Activated CD8-positive, alpha-beta memory T cell treated with anti-CD3 and anti-CD28 coated beads, Interleukin-2, amount 10 ng/mL, durations not matched to agents 7 days and 5 days (primary cell): ENCODE measurements around the gene CARMIL1. TPM values are rescaled to one million over a fixed set of nuclear protein-coding genes. Genes with fewer than 3 reads are reported as not detected.

Experiments
- ATAC-seq: fragments of 150-1000 bp; cut with Tn5 transposase; one replicate; pipeline ENCODE4 v1.10.0; 2021; ENCODE audit warnings: moderate library complexity
- CTCF ChIA-PET: fragments of 350-600 bp; sonication (Branson Sonifier 250); formaldehyde crosslinking; loops from one replicate; lab custom pipeline; 2021; ENCODE audit warnings: antibody characterized with exemption; lab: Charles Lee
- DNase-seq: peaks from one replicate; pipeline ENCODE4 v3.0.0-alpha.2; 2020
- H3K27ac Mint-ChIP-seq: one replicate; pipeline ENCODE4 v1.8.0; 2021; ENCODE audit warnings: mild to moderate bottlenecking, mixed read lengths
- H3K27me3 Mint-ChIP-seq: one replicate; pipeline ENCODE4 v1.8.0; 2021; ENCODE audit warnings: mixed read lengths
- H3K36me3 Mint-ChIP-seq: one replicate; pipeline ENCODE4 v1.8.0; 2021; ENCODE audit warnings: mild to moderate bottlenecking, mixed read lengths
- H3K4me1 Mint-ChIP-seq: one replicate; pipeline ENCODE4 v1.8.0; 2021; ENCODE audit warnings: mixed read lengths
- H3K4me3 Mint-ChIP-seq: one replicate; pipeline ENCODE4 v1.8.0; 2021; ENCODE audit warnings: mild to moderate bottlenecking, moderate library complexity, mixed read lengths
- H3K9me3 Mint-ChIP-seq: one replicate; pipeline ENCODE4 v1.8.0; 2022; ENCODE audit warnings: low read depth, mixed read lengths
- total RNA-seq, 2 experiments: library from RNA; stranded (reverse); gene quantifications; one replicate each; pipeline ENCODE4 v1.2.3, GENCODE V29; 2021

CARMIL1 gene
- total RNA-seq, 2 experiments from 2014 or later = 3.4 to 3.8 TPM

- ATAC-seq (no peak), DNase-seq (no peak)
- Mint-ChIP-seq H3K36me3 (no peaks in the 10 kb centered on the region), H3K27me3 (no peaks in the 10 kb centered on the region), H3K27ac (no peak overlapping the region), H3K4me3 (no peak overlapping the region), H3K9me3 (no peaks in the 10 kb centered on the region), H3K4me1 (no peaks in the 10 kb centered on the region)
- CTCF ChIA-PET = interaction anchor here (1.3 to 1.7 kb wide), 2 partner anchors 10 to 234 kb away, joined by 3 to 5 read pairs; no protein-coding TSS in a partner anchor
Observed at GRCh38 chr6:25499615-25500235, 220.6 kb downstream of the CARMIL1 start.

GRCh38 chr6:25503686-25504085 is 224.5 kb downstream of the CARMIL1 start:
- no peak overlapping the region for H3K27ac Mint-ChIP-seq
- H3K4me1 Mint-ChIP-seq = no peaks in the 10 kb centered on the region
- DNase-seq = no peak
- H3K4me3 Mint-ChIP-seq = no peak overlapping the region
- no peaks in the 10 kb centered on the region for H3K9me3 Mint-ChIP-seq
- CTCF ChIA-PET = interaction anchor here (1.3 to 2.3 kb wide), 3 partner anchors 13 to 280 kb away, joined by 3 to 15 read pairs (median 3); no protein-coding TSS in a partner anchor
- no peaks in the 10 kb centered on the region for H3K27me3 Mint-ChIP-seq
- H3K36me3 Mint-ChIP-seq = no peaks in the 10 kb centered on the region
- no peak for ATAC-seq

- DNase-seq (no peak), ATAC-seq (no peak)
- H3K4me1 Mint-ChIP-seq = no peaks in the 10 kb centered on the region
- H3K27ac Mint-ChIP-seq = no peak overlapping the region
- H3K36me3 Mint-ChIP-seq = no peaks in the 10 kb centered on the region
- H3K9me3 Mint-ChIP-seq = no peaks in the 10 kb centered on the region
- no peak overlapping the region for H3K4me3 Mint-ChIP-seq
- no peaks in the 10 kb centered on the region for H3K27me3 Mint-ChIP-seq
- CTCF ChIA-PET = interaction anchor here (1.2 to 2.3 kb wide), 5 partner anchors 9 to 281 kb away, joined by 3 to 15 read pairs (median 3); no protein-coding TSS in a partner anchor
Observed at GRCh38 chr6:25504661-25505060, 225.5 kb downstream of the CARMIL1 start.

GRCh38 chr6:25506020-25506419 is 226.8 kb downstream of the CARMIL1 start:
- no peak for ATAC-seq
- no peak overlapping the region for H3K4me3 Mint-ChIP-seq
- H3K9me3 Mint-ChIP-seq = no peaks in the 10 kb centered on the region
- H3K4me1 Mint-ChIP-seq = no peaks in the 10 kb centered on the region
- H3K27ac Mint-ChIP-seq = no peak overlapping the region
- DNase-seq = no peak
- H3K36me3 Mint-ChIP-seq = peaks cover 2% of the 10 kb centered on the region
- H3K27me3 Mint-ChIP-seq = no peaks in the 10 kb centered on the region
- CTCF ChIA-PET = interaction anchor here (1.2 kb wide), 2 partner anchors 51 to 241 kb away, joined by 4 read pairs; no protein-coding TSS in a partner anchor

GRCh38 chr6:25508051-25508450 is 228.9 kb downstream of the CARMIL1 start:
- Mint-ChIP-seq H3K4me1 (no peaks in the 10 kb centered on the region), H3K27me3 (no peaks in the 10 kb centered on the region), H3K36me3 (peaks cover 2% of the 10 kb centered on the region), H3K27ac (no peak overlapping the region), H3K9me3 (no peaks in the 10 kb centered on the region), H3K4me3 (no peak overlapping the region)
- CTCF ChIA-PET = no interaction called here
- DNase-seq (no peak), ATAC-seq (no peak)

- DNase-seq (no peak), ATAC-seq (no peak)
- Mint-ChIP-seq H3K4me3 (no peak overlapping the region), H3K4me1 (no peaks in the 10 kb centered on the region), H3K9me3 (no peaks in the 10 kb centered on the region), H3K27me3 (no peaks in the 10 kb centered on the region), H3K27ac (no peak overlapping the region), H3K36me3 (peaks cover 2% of the 10 kb centered on the region)
- CTCF ChIA-PET = interaction anchor here (1.1 to 2.8 kb wide), 2 partner anchors 21 to 232 kb away, joined by 3 to 10 read pairs; partner anchors contain the start of gene CARMIL1
Observed at GRCh38 chr6:25511376-25511775, 232.2 kb downstream of the CARMIL1 start.

- H3K36me3 Mint-ChIP-seq = peaks cover 2% of the 10 kb centered on the region
- no peak for ATAC-seq
- H3K4me3 Mint-ChIP-seq = no peak overlapping the region
- DNase-seq = no peak
- CTCF ChIA-PET = interaction anchor here (1.3 to 2.8 kb wide), 2 partner anchors 23 to 233 kb away, joined by 3 to 10 read pairs; partner anchors contain the start of gene CARMIL1
- no peak overlapping the region for H3K27ac Mint-ChIP-seq
- H3K27me3 Mint-ChIP-seq = no peaks in the 10 kb centered on the region
- H3K4me1 Mint-ChIP-seq = no peaks in the 10 kb centered on the region
- no peaks in the 10 kb centered on the region for H3K9me3 Mint-ChIP-seq
Observed at GRCh38 chr6:25512560-25512959, 233.4 kb downstream of the CARMIL1 start.

GRCh38 chr6:25519856-25520255 is 240.7 kb downstream of the CARMIL1 start:
- Mint-ChIP-seq H3K27me3 (no peaks in the 10 kb centered on the region), H3K36me3 (no peaks in the 10 kb centered on the region), H3K27ac (no peak overlapping the region), H3K9me3 (no peaks in the 10 kb centered on the region), H3K4me1 (no peaks in the 10 kb centered on the region), H3K4me3 (no peak overlapping the region)
- CTCF ChIA-PET = interaction anchor here (0.8 to 1.6 kb wide), 2 partner anchors 16 to 473 kb away, joined by 3 read pairs; no protein-coding TSS in a partner anchor
- DNase-seq (no peak), ATAC-seq (no peak)

GRCh38 chr6:25524542-25524941 is 245.4 kb downstream of the CARMIL1 start:
- CTCF ChIA-PET = no interaction called here
- no peak overlapping the region for H3K27ac Mint-ChIP-seq
- DNase-seq (no peak), ATAC-seq (no peak)
- H3K9me3 Mint-ChIP-seq = no peaks in the 10 kb centered on the region
- no peaks in the 10 kb centered on the region for H3K27me3 Mint-ChIP-seq
- no peaks in the 10 kb centered on the region for H3K36me3 Mint-ChIP-seq
- no peak overlapping the region for H3K4me3 Mint-ChIP-seq
- H3K4me1 Mint-ChIP-seq = no peaks in the 10 kb centered on the region

GRCh38 chr6:25525078-25525477 is 245.9 kb downstream of the CARMIL1 start:
- H3K27ac Mint-ChIP-seq = no peak overlapping the region
- H3K4me3 Mint-ChIP-seq = no peak overlapping the region
- no peak for ATAC-seq
- DNase-seq = no peak
- CTCF ChIA-PET = no interaction called here
- H3K27me3 Mint-ChIP-seq = no peaks in the 10 kb centered on the region
- no peaks in the 10 kb centered on the region for H3K9me3 Mint-ChIP-seq
- no peaks in the 10 kb centered on the region for H3K36me3 Mint-ChIP-seq
- no peaks in the 10 kb centered on the region for H3K4me1 Mint-ChIP-seq

GRCh38 chr6:25534942-25535631 is 255.9 kb downstream of the CARMIL1 start:
- H3K27ac Mint-ChIP-seq = no peak overlapping the region
- no peak overlapping the region for H3K4me3 Mint-ChIP-seq
- no peaks in the 10 kb centered on the region for H3K27me3 Mint-ChIP-seq
- no peaks in the 10 kb centered on the region for H3K36me3 Mint-ChIP-seq
- DNase-seq (no peak), ATAC-seq (no peak)
- CTCF ChIA-PET = interaction anchor here (0.9 to 3.4 kb wide), 5 partner anchors 15 to 269 kb away, joined by 3 to 11 read pairs (median 4); partner anchors contain the start of gene CARMIL1
- H3K9me3 Mint-ChIP-seq = no peaks in the 10 kb centered on the region
- no peaks in the 10 kb centered on the region for H3K4me1 Mint-ChIP-seq

- Mint-ChIP-seq H3K4me3 (no peak overlapping the region), H3K4me1 (no peaks in the 10 kb centered on the region), H3K9me3 (no peaks in the 10 kb centered on the region), H3K36me3 (no peaks in the 10 kb centered on the region), H3K27me3 (no peaks in the 10 kb centered on the region), H3K27ac (no peak overlapping the region)
- CTCF ChIA-PET = interaction anchor here (0.9 to 3.4 kb wide), 6 partner anchors 15 to 270 kb away, joined by 3 to 11 read pairs (median 4); partner anchors contain the start of gene CARMIL1
- no peak for ATAC-seq
- DNase-seq = no peak
Observed at GRCh38 chr6:25535632-25536225, 256.6 kb downstream of the CARMIL1 start.

GRCh38 chr6:25536781-25537180 is 257.6 kb downstream of the CARMIL1 start:
- H3K27me3 Mint-ChIP-seq = no peaks in the 10 kb centered on the region
- ATAC-seq (no peak), DNase-seq (no peak)
- H3K36me3 Mint-ChIP-seq = no peaks in the 10 kb centered on the region
- H3K9me3 Mint-ChIP-seq = no peaks in the 10 kb centered on the region
- no peak overlapping the region for H3K27ac Mint-ChIP-seq
- CTCF ChIA-PET = interaction anchor here (0.9 to 3.4 kb wide), 2 partner anchors 14 to 20 kb away, joined by 3 to 11 read pairs; no protein-coding TSS in a partner anchor
- H3K4me1 Mint-ChIP-seq = no peaks in the 10 kb centered on the region
- H3K4me3 Mint-ChIP-seq = no peak overlapping the region
